ENCODE results near the gene PPP3CA. TPM values are rescaled to one million over a fixed set of nuclear protein-coding genes. Genes with fewer than 3 reads are reported as not detected.

Gene PPP3CA
- total RNA-seq, 2 donors from 2014 or later, result 13.7 to 20.8 TPM

GRCh38 chr4:101123231-101123630 is 224.1 kb downstream of the PPP3CA start:
- DNase-seq (no peak), ATAC-seq (no peak)
- H3K27ac ChIP-seq, result no peak overlapping the region
- no peak for TF ChIP-seq POLR2A (IDR thresholded peaks at IDR 0.05)
- TF ChIP-seq, protein P1, sequence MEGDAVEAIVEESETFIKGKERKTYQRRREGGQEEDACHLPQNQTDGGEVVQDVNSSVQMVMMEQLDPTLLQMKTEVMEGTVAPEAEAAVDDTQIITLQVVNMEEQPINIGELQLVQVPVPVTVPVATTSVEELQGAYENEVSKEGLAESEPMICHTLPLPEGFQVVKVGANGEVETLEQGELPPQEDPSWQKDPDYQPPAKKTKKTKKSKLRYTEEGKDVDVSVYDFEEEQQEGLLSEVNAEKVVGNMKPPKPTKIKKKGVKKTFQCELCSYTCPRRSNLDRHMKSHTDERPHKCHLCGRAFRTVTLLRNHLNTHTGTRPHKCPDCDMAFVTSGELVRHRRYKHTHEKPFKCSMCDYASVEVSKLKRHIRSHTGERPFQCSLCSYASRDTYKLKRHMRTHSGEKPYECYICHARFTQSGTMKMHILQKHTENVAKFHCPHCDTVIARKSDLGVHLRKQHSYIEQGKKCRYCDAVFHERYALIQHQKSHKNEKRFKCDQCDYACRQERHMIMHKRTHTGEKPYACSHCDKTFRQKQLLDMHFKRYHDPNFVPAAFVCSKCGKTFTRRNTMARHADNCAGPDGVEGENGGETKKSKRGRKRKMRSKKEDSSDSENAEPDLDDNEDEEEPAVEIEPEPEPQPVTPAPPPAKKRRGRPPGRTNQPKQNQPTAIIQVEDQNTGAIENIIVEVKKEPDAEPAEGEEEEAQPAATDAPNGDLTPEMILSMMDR (IDR thresholded peaks at IDR 0.05), result no peak
- intact Hi-C loops (cut with DNase I), result no loop called here
- H3K27me3 ChIP-seq, result no peaks in the 10 kb centered on the region
- H3K36me3 ChIP-seq (replicated peaks in 1 of 2; ENCODE audit: insufficient read depth in 1 of 2, low read depth in 2 of 2), result no peaks in the 10 kb centered on the region
- H3K4me3 ChIP-seq, result no peak overlapping the region
- H3K4me1 ChIP-seq, result no peaks in the 10 kb centered on the region
- no peaks in the 10 kb centered on the region for H3K9me3 ChIP-seq
- WGBS, 2 donors, result 96% methylated on average over 5 of the region's 5 CpGs

DNA sequence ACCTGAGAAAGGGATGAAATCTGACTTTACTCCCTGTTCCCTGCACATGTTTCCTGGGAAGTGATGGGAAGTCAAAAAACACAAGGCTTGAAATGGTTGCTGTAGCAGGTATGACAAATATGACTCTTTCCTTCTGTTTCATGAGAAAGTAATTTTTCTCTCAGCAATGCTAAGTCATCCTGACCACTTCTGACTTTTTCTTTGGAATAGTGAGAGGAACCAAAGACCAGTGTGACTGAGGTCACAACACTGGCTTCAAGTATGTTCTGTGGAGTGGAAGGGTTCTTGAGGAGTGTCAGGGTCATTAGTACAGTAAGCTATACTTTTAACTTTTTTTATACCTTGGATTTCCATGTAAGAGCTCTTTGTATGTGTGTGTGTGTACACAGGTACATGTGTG is 225.3 kb downstream of the PPP3CA start:
- Histone ChIP-seq H3K27me3 (no peaks in the 10 kb centered on the region), H3K27ac (no peak overlapping the region), H3K4me3 (no peak overlapping the region), H3K9me3 (no peaks in the 10 kb centered on the region), H3K4me1 (no peaks in the 10 kb centered on the region), H3K36me3 (replicated peaks in 1 of 2; ENCODE audit: insufficient read depth in 1 of 2, low read depth in 2 of 2) (no peaks in the 10 kb centered on the region)
- intact Hi-C loops (cut with DNase I), result no loop called here
- ATAC-seq (no peak), DNase-seq (no peak)
- TF ChIP-seq POLR2A (IDR thresholded peaks at IDR 0.05), result no peak
- TF ChIP-seq, protein P1 (IDR thresholded peaks at IDR 0.05), result no peak

DNA sequence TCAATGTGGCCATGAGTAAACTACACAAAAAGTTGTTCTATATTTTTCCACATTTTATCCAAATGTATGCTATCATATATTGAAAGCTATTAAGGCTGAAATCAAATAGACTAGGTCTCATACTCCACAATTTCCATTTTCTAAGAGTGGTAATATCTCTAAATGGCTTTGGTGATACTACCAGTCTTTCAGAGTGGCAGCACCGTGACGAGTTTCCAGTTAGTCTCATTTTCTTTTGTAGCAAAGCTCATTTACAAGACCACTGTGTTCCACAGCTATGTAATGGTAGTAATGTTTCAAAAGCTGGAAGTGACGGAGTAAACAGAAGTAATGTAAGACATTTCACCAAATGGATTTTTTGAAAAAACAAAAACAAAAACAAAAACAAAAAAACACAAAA is 228.2 kb downstream of the PPP3CA start:
- no peak for TF ChIP-seq POLR2A (IDR thresholded peaks at IDR 0.05)
- TF ChIP-seq, protein P1 (IDR thresholded peaks at IDR 0.05), result no peak
- H3K27me3 ChIP-seq, result no peaks in the 10 kb centered on the region
- no peak overlapping the region for H3K27ac ChIP-seq
- 92 to 97% methylated on average over 3 of the region's 3 CpGs for WGBS, 2 donors
- ATAC-seq (no peak), DNase-seq (no peak)
- H3K9me3 ChIP-seq, result no peaks in the 10 kb centered on the region
- intact Hi-C loops (cut with DNase I), result no loop called here
- no peaks in the 10 kb centered on the region for H3K36me3 ChIP-seq (replicated peaks in 1 of 2; ENCODE audit: insufficient read depth in 1 of 2, low read depth in 2 of 2)
- H3K4me3 ChIP-seq, result no peak overlapping the region
- H3K4me1 ChIP-seq, result peaks cover 3% of the 10 kb centered on the region

- Histone ChIP-seq H3K27ac (no peak overlapping the region), H3K9me3 (no peaks in the 10 kb centered on the region), H3K27me3 (no peaks in the 10 kb centered on the region), H3K4me1 (peaks cover 3% of the 10 kb centered on the region), H3K36me3 (replicated peaks in 1 of 2; ENCODE audit: insufficient read depth in 1 of 2, low read depth in 2 of 2) (no peaks in the 10 kb centered on the region), H3K4me3 (no peak overlapping the region)
- intact Hi-C loops (cut with DNase I), result no loop called here
- TF ChIP-seq, protein P1 (IDR thresholded peaks at IDR 0.05), result no peak
- no peak for TF ChIP-seq POLR2A (IDR thresholded peaks at IDR 0.05)
- WGBS, 2 donors, result 79 to 83% methylated on average over 1 of the region's 1 CpG
- no peak for ATAC-seq
- no peak for DNase-seq
Observed at GRCh38 chr4:101118617-101119016, 228.7 kb downstream of the PPP3CA start.

DNA sequence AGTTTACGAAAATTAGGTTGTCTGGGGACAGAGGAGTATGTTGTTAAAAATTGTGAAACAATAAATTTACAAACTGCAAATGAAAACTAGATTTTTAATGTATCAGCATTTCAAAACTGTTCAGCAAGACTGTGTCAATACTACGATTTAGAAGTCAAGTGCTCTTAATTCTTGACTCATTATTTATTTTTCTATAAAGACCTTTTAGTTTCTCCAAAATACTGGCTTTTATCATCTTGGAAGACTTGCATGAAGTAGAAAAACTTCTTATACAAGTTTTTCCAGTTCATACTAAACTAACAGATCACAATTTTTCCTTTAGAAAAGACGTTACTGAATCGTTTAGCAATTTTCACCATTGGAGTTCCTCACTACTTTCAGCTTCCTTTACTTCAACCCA is 231.4 kb downstream of the PPP3CA start:
- WGBS, 2 donors, result 67 to 70% methylated on average over 4 of the region's 4 CpGs
- H3K4me1 ChIP-seq, result peaks cover 3% of the 10 kb centered on the region
- no peaks in the 10 kb centered on the region for H3K9me3 ChIP-seq
- TF ChIP-seq, protein P1 (IDR thresholded peaks at IDR 0.05), result no peak
- TF ChIP-seq POLR2A (IDR thresholded peaks at IDR 0.05), result no peak
- ATAC-seq (no peak), DNase-seq (no peak)
- no peaks in the 10 kb centered on the region for H3K27me3 ChIP-seq
- intact Hi-C loops (cut with DNase I), result no loop called here
- no peaks in the 10 kb centered on the region for H3K36me3 ChIP-seq (replicated peaks in 1 of 2; ENCODE audit: insufficient read depth in 1 of 2, low read depth in 2 of 2)
- no peak overlapping the region for H3K4me3 ChIP-seq
- H3K27ac ChIP-seq, result no peak overlapping the region
